ENCODE measurements around the gene HIPK4.

HIPK4 gene

DNA sequence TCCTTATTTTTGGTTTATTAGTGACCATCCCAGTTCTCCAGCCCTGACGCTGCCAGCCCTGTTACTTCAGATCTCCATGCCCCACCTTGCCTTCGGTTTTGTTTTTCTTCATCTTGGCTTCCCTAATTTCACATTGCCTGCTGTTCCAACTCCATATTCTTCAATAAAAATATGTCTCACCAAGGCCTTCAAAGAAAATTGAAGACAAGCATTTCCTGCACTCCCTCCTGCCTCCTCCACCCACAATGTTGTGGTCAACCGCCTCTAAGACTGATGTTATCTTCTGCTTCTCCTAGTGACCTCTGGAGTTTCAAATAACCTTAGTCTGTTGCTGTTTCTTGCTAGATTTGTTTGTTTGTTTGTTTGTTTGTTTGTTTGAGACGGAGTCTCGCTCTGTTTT, 26.9 kb downstream of the HIPK4 start:
- DNase-seq, result no peak

DNA sequence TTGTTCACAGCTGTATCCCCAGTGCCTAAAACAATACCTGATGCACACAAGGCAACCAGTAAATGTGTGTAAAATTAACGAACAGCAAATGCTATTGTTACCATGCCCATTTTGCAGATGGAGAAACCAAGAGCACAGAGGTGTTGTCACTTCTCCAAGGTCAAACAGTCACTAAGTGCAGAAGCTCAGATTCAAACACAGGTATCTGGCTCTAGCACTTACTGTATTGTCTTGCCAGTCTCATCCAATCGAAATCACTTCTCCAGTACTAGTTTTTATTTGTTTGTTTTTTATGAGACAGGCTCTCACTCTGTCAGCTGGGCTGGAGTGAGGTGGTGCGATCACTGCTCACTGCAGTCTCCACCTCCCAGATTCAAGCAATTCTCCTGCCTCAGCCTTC, 27.8 kb downstream of the HIPK4 start:
- DNase-seq, result no peak

DNA sequence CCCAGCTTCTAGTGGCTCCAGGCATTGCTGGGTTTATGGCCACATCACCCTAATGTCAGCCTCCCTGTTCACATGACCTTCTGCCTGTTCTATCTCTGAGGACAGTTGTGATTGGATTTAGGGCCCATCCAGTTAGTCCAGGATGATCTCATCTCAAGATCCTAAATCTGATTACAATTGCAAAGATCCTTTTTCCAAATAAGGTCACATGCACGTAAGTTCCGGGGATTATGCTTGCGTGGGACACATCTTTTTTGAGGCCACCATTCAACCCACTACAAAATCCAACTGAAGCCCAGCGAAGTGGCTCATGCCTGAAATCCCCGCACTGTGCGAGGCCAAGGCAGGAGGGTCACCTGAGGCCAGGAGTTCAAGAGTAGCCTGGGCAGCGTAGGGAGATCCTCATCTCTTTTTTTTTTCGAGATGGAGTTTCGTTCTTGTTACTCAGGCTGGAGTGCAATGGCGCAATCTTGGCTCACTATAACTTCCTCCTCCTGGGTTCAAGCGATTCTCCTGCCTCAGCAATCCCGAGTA, 29.2 kb downstream of the HIPK4 start:
- DNase-seq, result no peak

DNA sequence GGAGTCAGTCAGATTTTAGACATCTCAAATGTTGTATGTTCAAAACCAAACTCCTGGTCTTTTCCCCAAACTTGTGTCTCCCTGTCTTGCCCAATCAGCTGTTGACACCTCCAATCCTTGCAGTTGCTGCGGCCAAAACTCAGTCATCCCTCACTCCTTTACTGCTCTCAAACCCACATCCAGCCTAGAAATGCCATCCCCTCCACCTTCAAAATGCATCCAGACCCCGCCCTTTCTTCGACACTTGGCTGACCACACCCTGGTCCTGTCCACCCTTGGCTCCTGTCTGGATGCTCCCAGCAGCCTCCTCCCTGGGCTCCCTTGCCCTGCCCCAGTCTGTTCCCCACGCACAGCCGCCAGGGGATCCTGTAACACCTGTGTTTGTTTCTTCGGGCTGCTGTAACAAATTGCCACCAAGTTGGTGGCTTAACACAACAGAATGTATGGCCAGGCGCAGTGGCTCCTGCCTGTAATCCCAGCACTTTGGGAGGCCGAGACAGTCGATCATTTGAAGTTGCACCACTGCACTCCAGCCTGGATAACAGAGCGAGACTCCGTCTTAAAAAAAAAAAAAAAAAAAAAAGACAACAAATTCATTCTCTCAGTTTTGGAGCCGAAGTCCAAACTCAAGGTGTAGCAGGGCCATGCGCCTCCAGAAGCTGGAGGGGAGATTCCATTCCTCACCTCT, 29.8 kb downstream of the HIPK4 start:
- DNase-seq, result no peak

DNA sequence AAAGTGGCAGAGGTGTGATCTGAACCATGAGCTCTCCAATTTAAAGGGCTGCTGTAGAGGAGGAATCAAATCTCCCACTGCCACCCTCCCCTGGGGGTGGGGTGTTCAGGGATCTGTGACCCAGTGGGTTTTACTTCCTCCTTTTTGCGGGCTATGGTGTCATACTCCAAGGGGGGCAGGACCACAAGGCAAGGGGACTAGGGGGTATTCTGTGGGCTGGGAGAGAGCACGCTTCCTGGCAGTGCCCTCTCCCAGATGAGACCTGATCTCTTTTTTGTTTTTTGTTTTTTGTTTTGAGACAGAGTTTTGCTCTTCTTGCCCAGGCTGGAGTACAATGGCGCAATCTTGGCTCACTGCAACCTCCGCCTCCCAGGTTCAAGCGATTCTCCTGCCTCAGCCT, 31.2 kb downstream of the HIPK4 start:
- DNase-seq, result no peak

DNA sequence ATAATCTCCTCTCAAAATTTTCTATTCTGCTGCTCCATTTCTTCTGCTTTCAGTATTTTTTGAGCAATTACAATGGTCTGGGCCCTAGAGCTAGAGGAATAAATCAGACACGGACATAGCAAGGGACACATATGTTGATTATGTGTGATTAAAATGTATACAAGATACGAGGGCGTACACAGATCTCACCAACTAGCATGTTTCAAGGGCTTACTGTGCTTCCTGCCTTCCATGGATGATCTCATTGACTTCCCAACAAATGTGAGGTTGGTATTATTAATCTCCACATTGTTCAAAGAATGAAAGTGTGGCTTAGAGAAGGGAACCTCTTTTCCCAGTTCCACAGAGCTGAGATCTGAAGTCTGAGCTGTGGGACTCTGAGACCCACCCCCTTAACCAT, 32.3 kb downstream of the HIPK4 start:
- DNase-seq, result no peak

DNA sequence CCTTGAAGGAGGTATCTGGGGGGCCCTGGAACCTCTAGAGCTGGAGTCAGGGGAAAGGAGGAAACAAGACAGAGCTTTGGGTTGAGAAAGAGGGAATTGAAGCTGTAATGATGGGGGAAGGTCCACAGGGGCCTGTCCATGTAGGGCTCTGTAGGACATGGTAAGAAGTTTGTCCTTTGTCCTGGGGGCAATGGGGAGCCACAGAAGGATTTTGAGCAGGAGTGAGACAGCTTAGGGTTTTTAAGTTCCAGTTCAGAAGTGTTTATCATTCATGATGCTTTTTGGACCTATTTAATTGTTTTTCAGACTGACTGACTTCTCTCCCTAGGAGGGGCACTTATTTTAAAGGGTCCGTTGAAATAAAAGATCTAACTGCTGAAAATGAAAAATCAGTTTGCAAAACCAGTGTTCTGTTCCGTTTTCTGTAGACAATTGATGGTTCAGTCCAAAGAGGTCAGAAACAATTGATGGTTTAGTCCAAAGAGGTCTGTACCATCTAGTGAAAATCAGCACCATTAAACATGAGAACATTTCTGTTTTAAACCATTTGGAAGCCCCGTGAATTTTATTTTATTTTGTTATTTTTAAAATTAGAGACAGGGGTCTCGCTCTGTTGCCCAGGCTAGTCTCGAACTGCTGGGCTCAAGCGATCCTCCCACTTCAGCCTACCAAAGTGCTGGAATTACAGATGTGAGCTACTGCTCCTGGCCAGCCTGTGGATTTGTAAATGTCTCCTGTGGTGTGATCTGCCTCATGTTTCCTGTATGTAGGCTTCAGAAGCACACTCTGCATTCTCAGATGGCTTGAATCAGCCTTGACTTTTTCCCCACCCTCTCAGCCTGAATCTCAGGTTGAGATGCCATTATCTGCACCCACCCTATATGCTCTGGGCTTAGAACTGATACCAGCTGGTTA, 33.0 kb downstream of the HIPK4 start:
- no peak for DNase-seq

DNA sequence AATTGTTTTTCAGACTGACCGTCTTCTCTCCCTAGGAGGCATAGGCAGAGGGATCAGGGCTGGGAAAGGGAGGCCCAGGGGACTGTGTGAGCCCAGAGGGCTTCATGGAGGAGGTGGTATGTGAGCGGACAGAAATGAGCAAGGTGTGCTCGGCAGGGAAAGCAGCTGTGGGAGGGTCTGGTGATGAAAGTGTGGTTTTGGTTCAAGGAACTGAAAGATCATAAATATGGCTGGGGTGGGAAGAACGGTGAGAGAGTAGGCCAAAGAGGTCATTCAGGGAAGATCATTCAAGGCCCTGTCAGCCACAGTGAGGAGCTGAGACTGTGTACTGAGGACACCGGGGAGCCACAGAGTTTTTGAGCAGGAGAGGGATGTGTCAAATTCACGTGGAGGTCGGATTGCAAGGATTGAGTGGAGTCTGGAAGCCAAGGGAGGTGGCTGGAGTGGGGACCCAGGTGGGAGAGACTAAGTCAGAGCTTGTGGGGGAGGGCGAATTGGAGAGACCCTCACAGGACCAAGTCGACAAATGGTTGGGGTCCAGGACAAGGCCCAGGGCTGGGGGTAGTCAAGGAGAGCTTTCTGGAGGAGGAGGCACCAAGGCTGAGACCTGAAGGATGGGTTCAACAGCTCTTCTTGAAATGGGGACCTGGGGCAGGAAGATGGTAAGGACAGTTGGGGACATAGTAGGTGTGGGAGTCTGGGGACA, 33.9 kb downstream of the HIPK4 start:
- no peak for DNase-seq

DNA sequence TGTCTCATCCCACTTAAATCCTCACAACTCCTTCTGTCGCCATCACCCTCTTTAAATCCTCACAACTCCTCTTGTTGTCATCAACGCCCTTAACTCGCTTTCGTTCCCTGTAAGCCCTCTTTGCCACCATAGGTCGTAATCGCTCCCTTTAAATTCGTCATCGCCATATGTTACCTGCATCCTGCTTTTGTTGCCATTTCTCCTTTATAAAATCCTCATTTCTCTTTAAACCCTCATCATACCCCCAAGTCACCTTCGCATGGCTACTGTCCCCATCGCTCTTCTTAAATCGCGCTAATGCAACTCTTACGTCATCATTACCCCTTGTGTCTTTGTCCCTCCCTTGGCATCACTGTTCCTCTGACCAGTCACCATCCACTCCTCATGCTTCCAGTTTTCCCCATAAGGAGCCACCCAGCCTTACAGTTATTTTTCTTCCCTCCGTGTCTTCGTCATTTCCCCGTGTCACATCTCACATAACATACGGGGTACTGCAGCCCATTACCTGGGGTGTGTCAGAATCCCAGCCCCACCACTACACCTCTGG, 40.9 kb downstream of the HIPK4 start:
- DNase-seq, result peak; percentile 53

DNA sequence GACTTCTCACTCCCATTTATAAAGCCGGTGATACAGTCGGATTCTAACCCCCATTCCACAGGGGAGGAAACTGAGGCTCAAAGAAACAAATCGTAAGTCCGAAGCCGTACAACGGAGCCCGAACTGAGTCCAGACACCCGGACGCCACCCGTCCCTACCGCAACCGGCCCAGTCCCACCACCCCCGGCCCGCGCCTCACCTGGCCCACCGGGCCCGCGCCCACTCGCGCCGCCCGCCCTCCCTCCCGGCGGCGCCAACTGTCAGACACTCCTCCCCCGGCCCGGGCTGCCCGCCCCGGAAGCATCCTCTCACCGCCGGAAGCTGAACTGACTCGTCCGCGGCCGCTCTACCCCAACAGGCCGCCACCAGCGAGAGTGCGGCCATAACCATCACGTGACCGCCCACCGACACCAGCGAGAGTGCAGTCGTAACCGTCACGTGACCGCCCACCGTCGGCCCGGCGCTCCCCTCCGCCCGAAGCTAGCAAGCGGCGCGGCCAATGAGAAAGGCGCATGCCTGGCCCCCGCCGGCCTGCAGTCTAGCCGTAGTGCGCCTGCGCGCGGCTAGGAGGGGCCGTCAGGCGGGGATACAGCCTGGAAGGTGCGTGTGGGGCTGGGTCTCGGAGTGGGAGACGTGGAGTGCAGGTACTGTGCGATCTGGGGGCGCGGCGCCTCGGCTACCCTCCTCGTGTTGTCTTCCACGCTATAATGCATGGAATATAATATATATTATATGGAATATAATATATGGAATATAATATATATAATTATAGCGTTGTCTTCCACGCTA, 41.7 kb downstream of the HIPK4 start, which contains the start of the genes C19orf47 and PLD3:
Gene C19orf47, minus strand, starts transcription at position 273 of the 789 bp plus-strand sequence. CDS start 6,540 bp downstream, outside the sequence.
Gene PLD3, plus strand, starts transcription at position 571 of the 789 bp plus-strand sequence. CDS start 17,789 bp downstream, outside the sequence.
- DNase-seq, result peak; percentile 99

DNA sequence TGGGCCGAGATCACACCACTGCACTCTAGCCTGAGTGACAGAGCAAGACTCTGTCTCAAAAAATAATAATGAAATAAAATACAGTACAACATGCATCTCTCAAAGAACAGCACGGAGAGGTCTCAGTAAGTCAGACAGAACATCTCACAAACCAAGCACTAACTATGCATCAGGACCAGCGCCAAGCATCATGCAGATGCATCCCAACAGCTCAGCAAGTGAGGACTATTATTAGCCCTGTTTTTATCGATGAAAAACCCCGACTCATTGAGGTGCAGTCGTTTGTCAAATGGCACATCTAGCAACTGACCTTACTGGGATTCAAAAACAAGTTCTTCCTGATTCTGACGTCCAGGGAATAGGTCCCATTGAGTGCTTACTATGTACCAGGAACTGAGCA, 45.6 kb downstream of the HIPK4 start:
- DNase-seq, result no peak

DNA sequence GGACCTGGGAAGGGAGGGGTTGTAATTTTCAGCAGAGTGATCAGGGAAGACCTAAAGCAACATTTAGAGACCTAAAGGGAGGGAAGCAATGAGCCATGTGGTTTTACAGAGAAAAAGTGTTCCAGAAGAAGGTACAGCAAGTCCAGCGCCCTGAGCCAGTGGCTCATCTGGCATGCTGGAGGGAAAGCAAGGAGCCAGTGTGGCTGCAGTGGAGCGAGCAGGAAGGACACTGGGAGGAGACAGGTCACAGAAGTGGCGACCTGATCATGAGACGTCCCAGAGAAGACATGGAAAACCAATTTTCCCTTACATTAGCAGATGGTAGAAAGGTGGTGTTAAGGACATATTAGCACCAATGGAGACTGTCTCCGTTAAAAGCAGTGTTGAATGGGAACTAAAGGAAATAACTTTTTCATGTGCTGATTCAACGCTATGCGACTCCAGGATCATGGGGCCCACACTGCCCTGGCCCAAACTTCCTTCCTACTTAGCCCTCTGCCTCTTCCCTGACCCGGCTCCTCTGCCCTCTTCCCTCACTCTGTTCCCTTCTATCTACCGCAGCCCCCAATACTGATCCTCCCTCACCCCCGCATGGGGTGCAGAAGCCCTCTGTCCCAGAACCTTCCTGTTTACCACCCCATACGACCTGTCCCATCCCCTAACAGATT, 47.2 kb downstream of the HIPK4 start:
- no peak for DNase-seq

DNA sequence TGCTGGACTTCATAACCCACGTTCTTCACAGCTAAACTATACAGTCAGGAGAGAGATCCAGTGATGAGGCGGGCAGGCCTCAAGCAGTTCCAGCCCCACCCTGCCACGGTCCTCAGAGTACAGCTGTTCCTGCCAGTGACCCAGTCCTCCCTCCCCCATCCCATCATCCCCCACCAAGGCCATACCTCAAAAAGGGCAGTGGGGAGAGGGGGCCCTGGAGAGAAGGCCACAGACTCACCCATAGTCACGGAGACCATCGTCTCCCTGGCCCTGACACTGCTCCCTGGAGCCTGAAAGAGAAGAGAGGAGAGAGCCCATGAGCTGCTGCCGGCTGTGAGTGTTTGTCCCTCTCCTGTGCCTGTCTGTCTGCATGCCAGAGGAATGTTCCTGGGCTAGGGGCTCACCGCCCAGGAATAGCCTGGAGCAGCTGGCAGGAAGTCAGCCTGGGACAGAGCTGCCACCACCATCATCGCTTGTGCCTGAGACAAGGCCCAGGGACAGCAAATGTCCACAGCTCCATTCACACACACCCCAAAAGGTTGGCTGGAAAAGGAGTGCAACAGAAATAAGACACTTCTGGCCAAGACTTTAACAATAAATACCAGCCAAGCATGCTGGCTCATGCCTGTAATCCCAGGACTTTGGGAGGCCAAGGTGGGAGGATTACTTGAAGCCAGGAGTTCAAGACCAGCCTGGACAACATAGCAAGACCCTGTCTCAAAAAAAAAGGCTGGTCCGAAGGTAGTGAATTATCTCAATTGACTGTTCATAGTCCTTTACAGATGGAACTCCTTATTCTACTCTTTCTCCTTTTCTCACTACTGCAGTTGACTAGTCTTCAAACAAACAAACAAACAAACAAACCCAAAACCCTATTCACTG, 48.1 kb downstream of the HIPK4 start:
- DNase-seq, result no peak

DNA sequence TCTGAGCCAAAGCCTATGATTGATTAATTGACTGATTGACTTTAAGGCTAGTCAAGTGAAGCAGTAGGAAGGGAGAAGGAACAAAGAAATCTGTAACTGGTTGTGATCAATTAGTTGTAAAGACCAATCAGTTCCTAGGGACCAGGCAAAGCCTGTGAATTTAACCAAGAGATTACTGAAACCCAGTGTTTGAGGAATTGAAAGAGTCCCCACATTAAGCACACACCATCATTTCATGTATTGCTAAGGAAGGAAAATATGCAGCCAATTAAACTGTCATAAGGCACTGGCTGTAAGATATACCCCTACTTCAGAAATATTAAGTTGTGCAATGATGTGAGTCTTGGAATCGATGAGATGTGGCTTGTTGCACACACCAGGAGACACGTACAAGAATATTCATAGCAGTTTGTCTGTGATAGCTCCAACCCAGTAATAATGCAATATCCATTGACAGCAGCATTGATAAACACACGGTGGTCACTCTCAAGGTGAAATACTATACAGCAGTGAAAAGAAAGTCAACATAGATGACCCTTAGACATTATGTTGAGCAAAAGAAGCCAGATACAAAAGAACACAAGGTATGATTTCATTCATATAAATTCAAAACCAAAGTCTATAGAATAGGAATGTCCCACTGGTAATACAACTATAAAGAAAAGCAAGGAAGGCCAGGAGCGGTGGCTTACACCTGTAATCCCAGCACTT, 50.8 kb downstream of the HIPK4 start:
- DNase-seq, result no peak

DNA sequence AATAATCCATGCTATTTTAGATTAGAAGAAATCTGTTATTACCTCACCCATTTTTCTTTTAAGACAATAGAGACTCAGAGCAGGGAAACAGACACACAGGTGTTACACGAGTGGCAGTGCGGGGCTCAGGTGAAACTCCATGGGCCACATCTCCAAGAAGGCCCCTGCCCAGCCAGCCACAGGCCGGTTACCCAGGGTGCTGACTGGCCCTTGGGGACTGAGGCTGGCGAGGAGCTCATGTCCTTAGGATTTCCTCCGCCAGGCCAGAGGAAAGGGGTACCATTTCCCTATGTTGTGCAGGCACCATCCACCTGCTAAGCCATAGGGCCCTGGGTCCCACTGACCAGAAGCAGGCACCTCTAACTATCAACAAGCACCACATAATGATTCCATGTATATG, 52.4 kb downstream of the HIPK4 start:
- DNase-seq, result no peak

DNA sequence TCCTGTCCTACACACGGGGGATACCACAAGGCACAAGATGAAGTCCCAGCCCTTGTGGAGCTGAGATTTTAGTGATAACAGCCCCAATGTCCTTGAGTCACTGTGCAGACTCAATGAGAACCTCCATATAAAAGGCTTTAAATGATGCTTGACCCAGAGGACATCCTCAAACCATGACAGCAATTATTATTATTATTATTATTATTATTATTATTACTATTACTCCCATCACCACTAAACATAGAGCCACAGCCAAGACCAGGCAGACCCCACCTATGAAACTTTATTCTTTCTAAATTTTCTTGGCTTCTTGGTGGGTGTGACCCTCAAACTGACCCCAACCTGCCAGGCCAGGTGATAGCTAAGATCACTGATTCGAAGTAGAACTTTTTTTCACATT, 52.9 kb downstream of the HIPK4 start:
- DNase-seq, result no peak

DNA sequence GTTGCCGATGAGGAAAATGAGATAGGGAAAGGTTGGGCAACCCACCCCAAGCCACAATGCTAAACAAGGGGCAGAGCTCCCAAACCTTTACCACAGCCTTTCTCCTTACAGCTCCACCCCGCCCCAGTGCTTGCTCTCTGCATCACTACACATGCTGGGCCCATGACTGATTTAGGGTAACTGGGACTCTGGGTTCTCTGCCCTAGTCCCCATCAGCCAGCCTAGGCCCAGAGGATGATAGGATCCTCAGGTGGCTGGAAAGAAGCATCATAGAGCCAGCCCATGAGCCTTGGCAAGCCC, 53.4 kb downstream of the HIPK4 start:
- no peak for DNase-seq

DNA sequence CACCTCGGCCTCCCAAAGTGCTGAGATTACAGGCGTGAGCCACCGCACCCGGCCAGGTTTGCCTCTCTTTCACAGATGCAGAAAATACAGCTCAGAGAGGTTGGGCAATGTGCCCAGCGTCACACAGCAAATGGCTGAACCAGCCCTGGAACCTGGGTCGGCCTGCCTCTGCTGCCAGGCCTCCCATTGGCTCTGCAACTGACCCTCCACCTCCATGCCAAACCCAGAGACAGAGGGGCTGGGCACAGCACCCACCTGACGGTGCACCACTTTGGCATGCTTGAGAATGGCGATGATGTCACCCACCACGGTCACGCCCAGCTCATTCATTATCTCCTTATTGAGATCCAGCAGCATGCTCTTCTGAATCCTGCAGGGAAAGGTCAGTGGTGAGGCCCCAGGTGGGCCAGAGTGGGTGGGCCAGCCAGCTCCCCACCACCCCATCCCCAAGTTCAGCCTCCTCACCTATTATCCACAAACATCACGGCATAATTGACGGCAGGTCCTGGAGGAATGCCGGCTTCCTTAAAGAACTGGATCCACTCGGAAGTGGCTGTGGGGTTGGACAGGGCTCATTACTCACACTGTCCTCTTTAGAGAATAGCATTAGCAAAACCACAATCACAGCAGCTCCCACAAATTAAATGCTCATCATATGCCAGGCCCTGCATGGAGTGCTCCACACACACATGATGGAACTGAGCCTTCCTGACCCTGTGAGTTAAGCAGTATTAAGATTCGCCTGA, 54.0 kb downstream of the HIPK4 start:
- DNase-seq, result no peak

DNA sequence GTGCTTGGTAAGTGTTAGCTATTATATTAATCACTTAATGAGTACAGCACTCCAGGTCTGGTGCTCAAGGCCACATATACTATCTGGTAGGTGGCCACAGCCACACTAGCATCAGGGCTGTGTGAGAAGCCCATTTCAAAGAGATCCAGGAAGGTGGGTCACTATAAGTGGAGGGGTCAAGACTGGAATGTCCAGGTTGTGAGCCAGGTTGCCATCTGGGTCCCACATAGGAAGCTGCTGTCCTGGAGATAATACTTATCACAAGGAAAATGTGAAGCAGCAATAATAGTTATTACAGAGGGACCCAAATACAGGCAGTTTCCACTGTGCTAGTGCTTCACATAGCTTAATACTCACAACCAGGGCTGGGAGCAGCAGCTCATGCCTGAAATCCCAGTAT, 54.9 kb downstream of the HIPK4 start:
- no peak for DNase-seq
